ENCODE measurements around the gene LIN7C. TPM values are rescaled to one million over a fixed set of nuclear protein-coding genes. Genes with fewer than 3 reads are reported as not detected.
A peak's percentile ranks its signal among the peaks of the same experiment; 100 is the strongest.

Gene LIN7C
- total RNA-seq, 2 experiments from 2014 or later, result 23.7 to 23.9 TPM

DNA sequence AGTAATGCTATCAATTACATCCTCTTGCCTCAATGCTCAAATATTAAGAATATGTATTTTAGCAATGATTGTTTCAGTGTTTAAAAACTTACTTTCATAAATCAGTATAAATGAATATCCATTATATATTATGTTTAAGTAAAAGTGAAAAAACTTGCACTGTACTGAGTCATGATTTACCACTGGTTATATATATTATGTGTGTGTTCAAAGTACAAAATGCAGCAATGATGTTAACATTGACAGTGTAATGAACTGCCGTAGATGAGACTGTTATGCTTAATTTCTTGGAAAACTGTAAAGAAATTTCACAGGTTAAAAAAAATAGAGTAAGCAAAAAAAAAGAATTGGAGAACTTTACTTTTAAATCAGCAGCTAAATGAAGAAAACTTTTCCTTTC is 8.7 kb downstream of the LIN7C start:
- no peaks in the 10 kb centered on the region for H3K9me3 Mint-ChIP-seq
- H3K4me1 Mint-ChIP-seq, result peaks cover 10% of the 10 kb centered on the region
- H3K36me3 Mint-ChIP-seq, result peaks cover 8% of the 10 kb centered on the region
- H3K4me3 Mint-ChIP-seq, result no peak overlapping the region
- H3K27me3 Mint-ChIP-seq, result no peaks in the 10 kb centered on the region
- DNase-seq (no peak), ATAC-seq (ENCODE audit: low read depth) (no peak)
- POLR2A ChIA-PET, result no interaction called here
- H3K27ac Mint-ChIP-seq, result no peak overlapping the region

DNA sequence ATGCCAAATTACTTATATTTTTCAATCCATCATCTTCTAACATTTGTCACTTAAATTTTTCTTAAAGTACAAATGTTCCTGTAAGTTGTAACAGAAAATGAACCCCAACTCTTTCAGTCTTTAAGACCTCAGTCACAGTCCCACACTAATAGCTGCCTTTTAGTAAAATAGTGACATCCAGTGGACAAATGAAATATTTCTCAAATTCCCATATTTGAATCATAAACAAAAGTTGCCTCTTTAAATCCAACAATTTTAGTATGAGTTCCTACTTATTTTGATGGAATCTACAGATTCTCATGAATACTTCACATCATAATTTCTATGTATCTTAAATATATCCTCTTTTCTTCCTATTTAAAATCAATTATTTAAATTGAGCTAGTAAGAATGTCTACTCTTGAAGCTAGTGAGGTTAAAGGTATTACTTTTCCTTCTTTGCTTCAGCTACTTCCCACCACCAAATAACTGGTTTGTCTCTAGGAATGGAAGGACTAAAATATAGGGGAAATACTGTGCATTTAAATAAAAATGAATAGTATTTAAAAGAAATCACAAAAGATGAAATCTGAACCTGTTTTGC is 9.2 kb downstream of the LIN7C start:
- Mint-ChIP-seq H3K27me3 (no peaks in the 10 kb centered on the region), H3K4me1 (peaks cover 8% of the 10 kb centered on the region), H3K9me3 (no peaks in the 10 kb centered on the region), H3K27ac (no peak overlapping the region), H3K36me3 (peaks cover 6% of the 10 kb centered on the region), H3K4me3 (no peak overlapping the region)
- DNase-seq, result no peak
- POLR2A ChIA-PET, result no interaction called here
- ATAC-seq (ENCODE audit: low read depth), result no peak

DNA sequence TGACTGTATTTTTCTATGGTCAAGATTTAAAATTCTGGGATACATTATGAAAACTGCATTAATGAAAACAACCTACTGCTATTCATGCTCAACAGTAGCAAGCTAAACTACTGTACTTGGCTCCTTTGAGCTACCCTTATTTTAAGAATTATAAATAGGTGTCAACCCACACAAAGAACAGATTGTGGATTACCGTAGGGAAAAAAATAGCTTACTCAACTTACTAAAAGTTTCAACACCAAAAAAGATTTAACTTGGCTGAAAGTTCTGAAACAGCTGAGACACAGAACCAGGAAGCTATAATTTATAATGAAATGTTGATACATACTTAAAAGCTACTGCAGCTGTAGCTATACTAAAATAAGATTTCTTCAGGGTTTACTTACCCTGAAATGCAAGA is 10.1 kb downstream of the LIN7C start:
- POLR2A ChIA-PET, result interaction anchor here (1.2 kb wide), 1 partner anchor 10 kb away, joined by 3 read pairs; the partner anchor contains the start of gene LIN7C
- ATAC-seq (ENCODE audit: low read depth) (no peak), DNase-seq (no peak)
- H3K4me3 Mint-ChIP-seq, result no peak overlapping the region
- H3K27ac Mint-ChIP-seq, result no peak overlapping the region
- no peaks in the 10 kb centered on the region for H3K9me3 Mint-ChIP-seq
- peaks cover 5% of the 10 kb centered on the region for H3K36me3 Mint-ChIP-seq
- no peaks in the 10 kb centered on the region for H3K27me3 Mint-ChIP-seq
- H3K4me1 Mint-ChIP-seq, result peaks cover 3% of the 10 kb centered on the region

DNA sequence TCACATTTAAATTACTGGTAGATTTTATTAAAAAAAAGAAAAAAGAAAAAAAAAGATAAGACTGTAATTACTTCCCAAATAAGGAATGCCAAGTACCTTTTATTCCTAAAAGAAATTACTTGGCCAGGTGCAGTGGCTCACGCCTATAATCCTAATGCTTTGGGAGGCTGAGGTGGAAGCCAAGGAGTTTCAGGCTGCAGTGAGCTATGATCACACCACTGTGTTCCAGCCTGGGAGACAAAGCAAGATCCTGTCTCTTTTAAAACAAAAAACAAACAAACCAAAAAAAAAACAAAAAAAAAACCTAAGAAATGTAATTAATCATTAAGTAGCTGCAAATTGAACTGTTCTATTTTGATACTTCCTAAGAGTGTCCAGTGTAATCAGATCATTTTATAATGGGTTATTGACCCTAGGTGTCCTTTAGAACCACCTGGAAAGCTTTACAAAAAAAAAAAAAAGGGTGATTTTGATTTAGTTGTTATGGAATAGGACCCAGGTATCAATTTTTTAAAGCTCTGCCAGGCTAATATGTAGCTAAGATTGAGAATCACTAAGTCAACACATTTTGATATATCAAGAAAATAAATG is 10.8 kb downstream of the LIN7C start:
- no peaks in the 10 kb centered on the region for H3K9me3 Mint-ChIP-seq
- peaks cover 5% of the 10 kb centered on the region for H3K36me3 Mint-ChIP-seq
- H3K4me1 Mint-ChIP-seq, result peaks cover 3% of the 10 kb centered on the region
- H3K27ac Mint-ChIP-seq, result no peak overlapping the region
- POLR2A ChIA-PET, result interaction anchor here (1.2 kb wide), 1 partner anchor 11 kb away, joined by 3 read pairs; the partner anchor contains the start of gene LIN7C
- no peak overlapping the region for H3K4me3 Mint-ChIP-seq
- H3K27me3 Mint-ChIP-seq, result no peaks in the 10 kb centered on the region
- DNase-seq (no peak), ATAC-seq (ENCODE audit: low read depth) (no peak)

DNA sequence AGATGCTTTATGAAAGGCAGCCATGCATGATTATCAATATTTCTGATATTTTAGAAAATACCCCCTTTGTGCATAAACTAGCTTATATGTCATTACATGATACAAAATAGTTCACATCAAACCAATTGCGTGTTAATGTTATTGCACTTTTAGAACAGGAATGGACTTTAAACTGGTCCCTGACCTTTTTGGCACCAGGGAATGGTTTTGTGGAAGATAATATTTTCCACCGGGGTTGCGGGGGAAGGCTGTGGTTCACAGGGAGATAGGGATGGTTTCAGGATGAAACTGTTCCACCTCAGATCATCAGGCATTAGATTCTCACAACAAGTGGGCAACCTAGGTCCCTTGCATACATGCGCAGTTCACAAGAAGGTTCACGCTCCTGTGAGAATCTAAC is 17.5 kb downstream of the LIN7C start:
- no peak overlapping the region for H3K4me3 Mint-ChIP-seq
- H3K27ac Mint-ChIP-seq, result no peak overlapping the region
- H3K27me3 Mint-ChIP-seq, result no peaks in the 10 kb centered on the region
- no peaks in the 10 kb centered on the region for H3K4me1 Mint-ChIP-seq
- ATAC-seq (ENCODE audit: low read depth) (no peak), DNase-seq (no peak)
- no peaks in the 10 kb centered on the region for H3K9me3 Mint-ChIP-seq
- POLR2A ChIA-PET, result no interaction called here
- H3K36me3 Mint-ChIP-seq, result peaks cover 2% of the 10 kb centered on the region

DNA sequence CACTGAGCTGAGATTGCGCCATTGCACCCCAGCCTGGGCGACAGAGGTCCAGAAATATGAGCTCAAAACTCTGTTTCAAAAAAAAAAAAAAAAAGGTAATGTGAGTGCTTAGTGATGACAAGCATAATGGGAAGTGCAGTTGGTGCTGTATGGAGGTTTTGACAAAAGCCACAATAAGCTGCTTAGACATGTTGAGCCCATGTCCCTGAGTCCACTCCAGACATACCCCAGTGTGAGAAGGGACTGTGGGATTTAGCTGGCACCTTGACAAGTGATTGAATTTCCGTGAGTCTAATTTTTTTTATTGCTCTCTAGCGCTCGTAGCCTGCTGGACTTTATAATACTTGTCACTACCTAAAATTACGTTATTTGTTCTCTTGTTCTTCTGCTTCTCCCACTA is 18.9 kb downstream of the LIN7C start:
- Mint-ChIP-seq H3K4me3 (no peak overlapping the region), H3K4me1 (no peaks in the 10 kb centered on the region), H3K27me3 (no peaks in the 10 kb centered on the region), H3K36me3 (peaks cover 2% of the 10 kb centered on the region), H3K9me3 (no peaks in the 10 kb centered on the region), H3K27ac (no peak overlapping the region)
- ATAC-seq (ENCODE audit: low read depth), result no peak
- POLR2A ChIA-PET, result no interaction called here
- DNase-seq, result no peak

DNA sequence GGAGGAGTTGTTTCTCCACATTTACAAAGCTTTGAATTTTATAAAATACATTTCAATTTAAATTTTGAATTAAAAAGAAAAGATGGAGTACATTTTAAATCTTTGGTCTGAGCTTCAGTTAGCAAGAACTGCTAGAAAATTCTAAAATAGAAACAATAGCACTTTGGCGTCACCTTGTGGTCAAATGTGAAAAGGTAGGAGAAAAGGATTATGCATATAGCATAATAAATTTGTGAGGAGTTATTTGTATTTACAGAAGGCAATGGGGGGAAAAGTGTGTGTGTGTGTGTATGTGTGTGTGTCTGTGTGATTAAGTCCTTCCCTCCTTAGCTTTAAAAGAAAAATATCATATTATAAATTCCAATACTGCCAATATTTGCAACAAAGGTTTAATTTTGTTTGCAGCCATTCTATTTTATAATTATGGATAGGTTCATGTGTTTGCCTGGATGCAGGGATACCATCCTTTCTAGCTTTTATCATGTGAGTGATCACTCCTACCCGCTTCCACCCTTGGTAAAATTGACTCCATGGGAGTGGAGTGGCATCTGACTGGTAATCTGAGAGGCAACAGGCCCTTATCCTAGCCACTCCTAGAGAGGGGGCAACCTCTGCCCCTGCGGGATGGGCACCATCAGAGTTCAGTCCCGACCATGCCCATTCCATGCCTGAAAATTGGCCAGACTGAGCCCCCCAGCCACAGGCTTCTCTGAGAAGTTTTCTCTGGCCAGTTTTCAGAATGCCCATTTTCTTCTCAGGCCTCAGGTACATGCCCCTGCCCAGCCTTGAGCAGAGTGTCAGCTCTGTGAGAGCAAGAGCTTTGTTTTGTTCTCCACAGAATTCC is 20.4 kb downstream of the LIN7C start:
- DNase-seq (no peak), ATAC-seq (ENCODE audit: low read depth) (no peak)
- Mint-ChIP-seq H3K4me1 (no peaks in the 10 kb centered on the region), H3K36me3 (no peaks in the 10 kb centered on the region), H3K27ac (no peak overlapping the region), H3K27me3 (no peaks in the 10 kb centered on the region), H3K4me3 (no peak overlapping the region), H3K9me3 (no peaks in the 10 kb centered on the region)
- POLR2A ChIA-PET, result interaction anchor here (0.7 kb wide), 1 partner anchor 147 kb away, joined by 4 read pairs; no protein-coding TSS in a partner anchor

DNA sequence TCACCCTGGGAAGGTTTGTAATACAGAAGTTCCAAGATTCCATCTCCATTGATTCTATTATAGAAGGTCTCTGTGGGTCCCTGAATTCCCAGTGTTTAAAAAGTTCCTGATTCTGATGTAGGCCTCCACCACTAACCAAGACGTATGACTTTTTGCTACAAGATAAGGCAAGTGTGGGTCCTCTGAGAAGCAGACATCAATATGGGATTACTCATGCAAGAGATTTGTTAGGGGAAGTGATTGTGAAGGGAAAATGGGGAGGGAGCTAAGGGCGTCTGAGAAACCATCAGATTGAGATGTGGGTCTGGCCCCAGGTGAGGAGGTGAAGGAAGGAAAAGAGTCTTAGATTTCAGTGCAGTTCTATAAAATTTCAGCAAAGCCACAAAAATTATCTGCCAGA is 23.8 kb downstream of the LIN7C start:
- Mint-ChIP-seq H3K27me3 (no peaks in the 10 kb centered on the region), H3K4me1 (no peaks in the 10 kb centered on the region), H3K9me3 (no peaks in the 10 kb centered on the region), H3K4me3 (no peak overlapping the region), H3K36me3 (no peaks in the 10 kb centered on the region), H3K27ac (no peak overlapping the region)
- ATAC-seq (ENCODE audit: low read depth) (no peak), DNase-seq (no peak)
- POLR2A ChIA-PET, result interaction anchor here (0.7 kb wide), 1 partner anchor 93 kb away, joined by 3 read pairs; no protein-coding TSS in a partner anchor

DNA sequence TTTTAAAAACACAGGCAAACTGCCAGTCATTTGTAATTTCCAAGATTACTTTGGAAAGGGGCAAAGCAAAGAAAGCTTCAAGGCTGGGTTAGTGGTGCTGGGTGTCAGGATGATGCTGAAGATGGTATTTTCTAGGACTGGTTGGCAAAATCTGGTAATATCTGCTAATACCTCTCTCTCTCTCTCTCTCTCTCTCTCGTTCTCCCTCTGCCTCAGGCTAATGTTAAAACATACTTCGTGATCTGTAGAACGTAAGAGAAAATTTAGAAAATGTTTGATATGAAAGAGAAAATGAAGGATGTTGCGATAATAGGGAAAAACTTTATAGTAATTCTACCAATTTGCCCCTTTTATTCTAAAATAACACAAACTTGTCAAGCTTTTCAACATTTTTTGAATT is 24.6 kb downstream of the LIN7C start:
- no peak for DNase-seq
- no peaks in the 10 kb centered on the region for H3K4me1 Mint-ChIP-seq
- H3K36me3 Mint-ChIP-seq, result no peaks in the 10 kb centered on the region
- POLR2A ChIA-PET, result interaction anchor here (0.7 to 0.8 kb wide), 2 partner anchors 71 to 92 kb away, joined by 3 to 4 read pairs; no protein-coding TSS in a partner anchor
- ATAC-seq (ENCODE audit: low read depth), result no peak
- no peak overlapping the region for H3K4me3 Mint-ChIP-seq
- H3K27me3 Mint-ChIP-seq, result no peaks in the 10 kb centered on the region
- no peaks in the 10 kb centered on the region for H3K9me3 Mint-ChIP-seq
- H3K27ac Mint-ChIP-seq, result no peak overlapping the region

DNA sequence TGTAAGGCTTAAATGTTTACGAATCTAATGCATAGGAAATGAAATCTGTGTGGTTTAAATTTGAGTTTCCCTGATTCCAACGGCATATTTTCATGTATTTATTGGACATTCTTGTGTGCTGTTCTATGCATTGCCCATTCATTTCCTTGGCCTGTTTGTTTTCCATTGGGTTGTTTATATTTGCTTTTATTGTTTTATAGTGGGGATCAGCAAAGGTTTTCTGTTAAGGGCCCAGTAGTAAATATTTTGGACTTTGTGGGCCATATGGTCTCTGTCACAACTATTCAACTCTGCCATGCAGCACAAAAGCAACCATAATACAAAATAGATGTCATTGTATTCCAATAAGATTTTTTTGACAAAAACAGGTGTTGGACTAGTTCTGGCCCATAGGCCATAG is 28.7 kb downstream of the LIN7C start:
- Mint-ChIP-seq H3K4me3 (no peak overlapping the region), H3K27ac (no peak overlapping the region), H3K27me3 (peaks cover 21% of the 10 kb centered on the region), H3K9me3 (no peaks in the 10 kb centered on the region), H3K36me3 (no peaks in the 10 kb centered on the region), H3K4me1 (peaks cover 1% of the 10 kb centered on the region)
- no peak for ATAC-seq (ENCODE audit: low read depth)
- POLR2A ChIA-PET, result no interaction called here
- DNase-seq, result no peak

DNA sequence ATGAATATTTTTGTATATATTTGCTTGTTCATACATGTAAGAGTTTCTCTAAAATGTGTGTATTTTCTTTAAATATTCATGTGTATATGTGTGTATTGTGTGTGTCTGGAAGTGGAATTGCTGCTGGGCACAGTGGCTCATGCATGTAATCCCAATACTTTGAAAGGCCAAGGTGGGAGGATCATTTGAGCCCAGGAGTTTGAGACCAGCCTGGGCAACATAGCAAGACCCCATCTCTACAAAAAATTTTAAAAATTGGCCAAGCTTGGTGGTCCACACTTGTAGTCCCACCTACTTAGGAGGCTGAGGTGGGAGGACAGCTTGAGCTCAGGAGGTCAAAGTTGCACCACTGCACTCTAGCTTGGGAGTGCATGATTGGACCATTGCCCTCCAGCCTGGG is 29.3 kb downstream of the LIN7C start:
- Mint-ChIP-seq H3K27me3 (peaks cover 25% of the 10 kb centered on the region), H3K9me3 (no peaks in the 10 kb centered on the region), H3K4me3 (no peak overlapping the region), H3K27ac (no peak overlapping the region), H3K4me1 (peaks cover 5% of the 10 kb centered on the region), H3K36me3 (peaks cover 2% of the 10 kb centered on the region)
- POLR2A ChIA-PET, result no interaction called here
- ATAC-seq (ENCODE audit: low read depth) (no peak), DNase-seq (no peak)

DNA sequence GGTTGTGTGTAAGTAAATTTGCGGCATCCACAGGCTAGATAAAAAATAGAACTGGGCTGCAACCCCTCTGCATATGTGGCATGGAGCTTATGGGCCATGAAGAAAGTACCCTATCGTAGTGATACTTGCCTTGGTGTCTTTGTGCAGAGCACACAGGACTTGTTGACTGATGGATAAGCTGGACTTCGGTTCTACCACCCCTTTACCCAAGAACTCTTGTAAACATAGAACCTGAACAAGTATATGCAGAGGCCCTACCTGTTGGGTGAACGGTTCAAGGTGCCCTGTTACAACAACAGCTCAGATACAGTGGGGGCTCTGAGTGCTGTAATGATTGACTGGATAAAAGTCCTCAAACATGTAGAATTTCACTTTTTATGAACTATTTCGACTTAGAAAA is 30.9 kb downstream of the LIN7C start:
- no peak overlapping the region for H3K27ac Mint-ChIP-seq
- peaks cover 36% of the 10 kb centered on the region for H3K27me3 Mint-ChIP-seq
- H3K4me1 Mint-ChIP-seq, result peaks cover 5% of the 10 kb centered on the region
- DNase-seq (no peak), ATAC-seq (ENCODE audit: low read depth) (no peak)
- no peak overlapping the region for H3K4me3 Mint-ChIP-seq
- POLR2A ChIA-PET, result no interaction called here
- H3K36me3 Mint-ChIP-seq, result peaks cover 2% of the 10 kb centered on the region
- no peaks in the 10 kb centered on the region for H3K9me3 Mint-ChIP-seq

DNA sequence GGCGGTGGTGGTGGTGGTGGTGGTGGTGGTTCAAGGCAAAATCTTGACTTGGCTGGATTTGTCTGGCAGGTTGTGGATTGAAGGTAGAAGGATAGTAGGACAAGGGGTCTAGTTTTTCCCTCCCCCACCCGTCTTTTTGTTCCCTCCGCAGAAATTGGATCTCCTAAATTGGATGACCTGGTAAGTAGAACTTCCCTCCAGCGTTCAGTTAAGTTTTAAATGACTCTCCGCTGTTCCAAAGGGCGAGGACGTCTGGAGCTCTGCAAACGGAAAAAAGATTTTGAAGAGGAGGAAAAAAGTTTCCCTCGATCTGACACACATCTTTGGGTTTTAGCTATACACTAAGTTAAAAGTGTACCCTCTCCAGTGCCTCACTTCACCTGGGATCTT is 33.6 kb downstream of the LIN7C start:
- no peaks in the 10 kb centered on the region for H3K9me3 Mint-ChIP-seq
- H3K27ac Mint-ChIP-seq, result no peak overlapping the region
- DNase-seq (no peak), ATAC-seq (ENCODE audit: low read depth) (no peak)
- peak overlapping the region; percentile 81 for H3K4me3 Mint-ChIP-seq
- H3K4me1 Mint-ChIP-seq, result peaks cover 5% of the 10 kb centered on the region
- POLR2A ChIA-PET, result no interaction called here
- peaks cover 58% of the 10 kb centered on the region for H3K27me3 Mint-ChIP-seq
- peaks cover 2% of the 10 kb centered on the region for H3K36me3 Mint-ChIP-seq

Data from activated naive CD8-positive, alpha-beta T cell treated with anti-CD3 and anti-CD28 coated beads, Interleukin-2, amount 10 ng/mL, durations not matched to agents 7 days and 5 days (primary cell).